Neural cell (in vitro differentiated cells): Measurements from ENCODE around the gene FLYWCH1. TPM values are rescaled to one million over a fixed set of nuclear protein-coding genes. Genes with fewer than 3 reads are reported as not detected.

Experiments used
- H2AFZ ChIP-seq: fragments of 200-600, 300-800 bp; sonication (generic), shearing (Covaris generic); 2 replicates; pipeline ENCODE4 v1.6.0; 2014; ENCODE audit warnings: low read depth, mild to moderate bottlenecking, antibody characterized with exemption, low read length, moderate library complexity
- H3F3A ChIP-seq: fragments of 200-600 bp; shearing (Covaris generic); 2 replicates; pipeline ENCODE4 v1.6.1; 2016; ENCODE audit warnings: mild to moderate bottlenecking, moderate library complexity, mixed read lengths, antibody characterized with exemption, low read length; ENCODE audit not compliant: insufficient read depth, poor library complexity, severe bottlenecking
- H3K27ac ChIP-seq: fragments of 200-600, 300-800 bp; sonication (generic), shearing (Covaris generic); 2 replicates; pipeline ENCODE4 v1.5.1; 2014; ENCODE audit warnings: mild to moderate bottlenecking, low read length, moderate library complexity
- H3K27me3 ChIP-seq: fragments of 300-800, 200-600 bp; sonication (generic), shearing (Covaris generic); 2 replicates; pipeline ENCODE4 v1.6.0; 2014; ENCODE audit warnings: mild to moderate bottlenecking, low read depth, low read length, moderate library complexity; ENCODE audit not compliant: insufficient read depth
- H3K36me3 ChIP-seq: fragments of 300-800, 200-600 bp; sonication (generic), shearing (Covaris generic); 2 replicates; pipeline ENCODE4 v1.5.1; 2014; ENCODE audit warnings: mild to moderate bottlenecking, antibody characterized with exemption, low read length, moderate library complexity; ENCODE audit not compliant: insufficient read depth
- H3K4me2 ChIP-seq: fragments of 300-800, 200-600 bp; sonication (generic), shearing (Covaris generic); 2 replicates; pipeline ENCODE4 v1.6.0; 2014; ENCODE audit warnings: mild to moderate bottlenecking, low read length
- H3K4me3 ChIP-seq: fragments of 300-800, 200-600 bp; sonication (generic), shearing (Covaris generic); 2 replicates; pipeline ENCODE4 v1.5.1; 2014; ENCODE audit warnings: mild to moderate bottlenecking, low read length, moderate library complexity
- H3K79me2 ChIP-seq: fragments of 200-600 bp; shearing (Covaris generic); replicated peaks from 2 replicates; pipeline ENCODE4 v1.6.0; 2014; ENCODE audit warnings: mild to moderate bottlenecking, low read length, moderate library complexity; ENCODE audit not compliant: insufficient read depth
- H3K9ac ChIP-seq: fragments of 300-800, 200-600 bp; sonication (generic), shearing (Covaris generic); 2 replicates; pipeline ENCODE4 v1.6.1; 2016; ENCODE audit warnings: mild to moderate bottlenecking, low read length, mixed read lengths
- H3K9me2 ChIP-seq: fragments of 200-600 bp; shearing (Covaris generic); 2 replicates; pipeline ENCODE4 v1.6.1; 2016; ENCODE audit warnings: mild to moderate bottlenecking, low read length, mixed read lengths; ENCODE audit not compliant: insufficient read depth
- H3K9me3 ChIP-seq: fragments of 200-600, 300-800 bp; sonication (generic), shearing (Covaris generic); 2 replicates; pipeline ENCODE4 v1.6.1; 2016; ENCODE audit warnings: mild to moderate bottlenecking, mixed run types, low read length, moderate library complexity, mixed read lengths
- H4K20me1 ChIP-seq: fragments of 200-600 bp; shearing (Covaris generic); 2 replicates; pipeline ENCODE4 v1.6.1; 2016; ENCODE audit warnings: mild to moderate bottlenecking, mixed run types; ENCODE audit not compliant: insufficient read depth
- EP300 ChIP-seq: fragments of 450-650 bp; conservative IDR thresholded peaks from 2 replicates; pipeline ENCODE4 v1.6.1; 2014; ENCODE audit warnings: antibody characterized with exemption, mild to moderate bottlenecking, moderate library complexity; ENCODE audit not compliant: poor library complexity, severe bottlenecking
- EZH2 ChIP-seq: fragments of 200-600, 300-800 bp; shearing (Covaris generic), sonication (generic); IDR thresholded peaks from 2 replicates; pipeline ENCODE4 v1.6.1; 2014; ENCODE audit warnings: antibody characterized with exemption, low read length, borderline replicate concordance, mild to moderate bottlenecking; ENCODE audit not compliant: insufficient read depth, poor library complexity, severe bottlenecking
- MXI1 ChIP-seq: fragments of 450-650 bp; conservative IDR thresholded peaks from 2 replicates; pipeline ENCODE4 v1.6.1; 2014; ENCODE audit warnings: antibody characterized with exemption, mild to moderate bottlenecking; ENCODE audit not compliant: poor library complexity, severe bottlenecking
- POLR2AphosphoS5 ChIP-seq: IDR thresholded peaks from 2 replicates; pipeline ENCODE4 v1.6.1; 2012
- RAD21 ChIP-seq: fragments of 450-650 bp; conservative IDR thresholded peaks from 2 replicates; pipeline ENCODE4 v1.6.1; 2014; ENCODE audit warnings: antibody characterized with exemption, mild to moderate bottlenecking, moderate library complexity
- REST ChIP-seq: IDR thresholded peaks from 2 replicates; pipeline ENCODE4 v1.6.1; 2012; ENCODE audit warnings: borderline replicate concordance
- SMC3 ChIP-seq: fragments of 450-650 bp; conservative IDR thresholded peaks from 2 replicates; pipeline ENCODE4 v1.6.1; 2014; ENCODE audit warnings: antibody characterized with exemption, mild to moderate bottlenecking, moderate library complexity; ENCODE audit not compliant: poor library complexity
- TAF1 ChIP-seq: IDR thresholded peaks from 2 replicates; pipeline ENCODE4 v1.6.1; 2012; ENCODE audit warnings: low read depth
- polyA plus RNA-seq: library from polyadenylated mRNA; depleted of rRNA; stranded (reverse); fragments of >200 nt; gene quantifications from 2 replicates; pipeline ENCODE4 v1.2.3, GENCODE V29; 2014
- TF ChIP-seq, protein P1 (sequence below): fragments of 450-650 bp; IDR thresholded peaks from 2 replicates; pipeline ENCODE4 v1.5.1; 2014; ENCODE audit warnings: antibody characterized with exemption, mild to moderate bottlenecking, moderate library complexity; ENCODE audit not compliant: poor library complexity, severe bottlenecking

The FLYWCH1 gene
- polyA plus RNA-seq, 1 donor from 2014 or later, result 33.0 TPM

GRCh38 chr16:2900526-2901075 lies 11.1 kb upstream of the FLYWCH1 start:
- TF ChIP-seq EP300 (no peak), RAD21 (no peak), REST (no peak), EZH2 (no peak), MXI1 (no peak)
- H3K27ac ChIP-seq, result no peak overlapping the region
- H3F3A ChIP-seq, result no peaks in the 10 kb centered on the region
- H2AFZ ChIP-seq, result no peak overlapping the region
- no peaks in the 10 kb centered on the region for H4K20me1 ChIP-seq
- H3K9ac ChIP-seq, result no peak overlapping the region
- no peaks in the 10 kb centered on the region for H3K9me2 ChIP-seq
- no peaks in the 10 kb centered on the region for H3K27me3 ChIP-seq
- H3K4me2 ChIP-seq, result no peak overlapping the region
- H3K9me3 ChIP-seq, result no peaks in the 10 kb centered on the region
- H3K36me3 ChIP-seq, result no peaks in the 10 kb centered on the region
- no peaks in the 10 kb centered on the region for H3K79me2 ChIP-seq
- no peak overlapping the region for H3K4me3 ChIP-seq

DNA sequence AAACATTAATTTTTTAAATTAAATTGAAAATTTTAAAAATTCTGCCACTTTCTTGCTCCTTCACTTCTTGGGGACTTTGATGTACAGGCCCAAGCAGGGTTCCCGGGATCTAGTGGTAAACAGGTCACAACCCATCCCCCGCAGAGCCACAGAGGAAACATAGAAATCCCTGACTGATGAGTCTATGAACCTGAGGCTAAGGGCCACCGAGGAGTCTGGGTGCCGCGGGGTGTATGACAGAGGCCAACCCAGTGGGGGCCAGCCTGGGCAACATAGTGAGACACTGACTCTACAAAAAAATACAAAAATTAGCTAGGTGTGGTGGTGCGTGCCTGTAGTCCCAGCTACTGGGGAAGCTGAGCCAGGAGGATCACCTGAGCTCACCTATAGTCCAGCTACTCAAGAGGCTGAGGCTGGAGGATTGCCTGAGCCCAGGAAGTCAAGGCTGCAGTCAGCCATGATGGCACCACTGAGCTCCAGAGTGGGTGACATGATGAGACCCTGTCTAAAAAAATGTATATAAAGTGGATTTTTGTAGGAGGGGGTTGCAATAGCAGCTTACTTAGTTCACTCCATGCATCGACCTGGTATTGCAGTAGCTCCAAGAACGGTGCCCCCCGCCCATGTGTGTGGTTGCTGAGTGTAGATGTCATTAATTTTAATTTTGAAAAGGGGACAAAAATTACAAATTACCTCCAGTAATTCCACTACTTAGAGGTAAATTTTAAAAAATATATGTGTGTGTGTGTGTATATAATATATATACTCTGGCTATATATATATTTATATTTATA lies 9.2 kb upstream of the FLYWCH1 start:
- no peak overlapping the region for H3K27ac ChIP-seq
- no peak overlapping the region for H3K4me2 ChIP-seq
- H3F3A ChIP-seq, result no peaks in the 10 kb centered on the region
- TF ChIP-seq, protein P1, sequence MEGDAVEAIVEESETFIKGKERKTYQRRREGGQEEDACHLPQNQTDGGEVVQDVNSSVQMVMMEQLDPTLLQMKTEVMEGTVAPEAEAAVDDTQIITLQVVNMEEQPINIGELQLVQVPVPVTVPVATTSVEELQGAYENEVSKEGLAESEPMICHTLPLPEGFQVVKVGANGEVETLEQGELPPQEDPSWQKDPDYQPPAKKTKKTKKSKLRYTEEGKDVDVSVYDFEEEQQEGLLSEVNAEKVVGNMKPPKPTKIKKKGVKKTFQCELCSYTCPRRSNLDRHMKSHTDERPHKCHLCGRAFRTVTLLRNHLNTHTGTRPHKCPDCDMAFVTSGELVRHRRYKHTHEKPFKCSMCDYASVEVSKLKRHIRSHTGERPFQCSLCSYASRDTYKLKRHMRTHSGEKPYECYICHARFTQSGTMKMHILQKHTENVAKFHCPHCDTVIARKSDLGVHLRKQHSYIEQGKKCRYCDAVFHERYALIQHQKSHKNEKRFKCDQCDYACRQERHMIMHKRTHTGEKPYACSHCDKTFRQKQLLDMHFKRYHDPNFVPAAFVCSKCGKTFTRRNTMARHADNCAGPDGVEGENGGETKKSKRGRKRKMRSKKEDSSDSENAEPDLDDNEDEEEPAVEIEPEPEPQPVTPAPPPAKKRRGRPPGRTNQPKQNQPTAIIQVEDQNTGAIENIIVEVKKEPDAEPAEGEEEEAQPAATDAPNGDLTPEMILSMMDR, result no peak
- TF ChIP-seq EZH2 (no peak), REST (no peak), POLR2AphosphoS5 (no peak), RAD21 (no peak), SMC3 (no peak), EP300 (no peak), MXI1 (no peak), TAF1 (no peak)
- no peak overlapping the region for H2AFZ ChIP-seq
- H3K9ac ChIP-seq, result no peak overlapping the region
- H3K36me3 ChIP-seq, result no peaks in the 10 kb centered on the region
- no peaks in the 10 kb centered on the region for H3K9me3 ChIP-seq
- H3K79me2 ChIP-seq, result no peaks in the 10 kb centered on the region
- H3K27me3 ChIP-seq, result no peaks in the 10 kb centered on the region
- H3K9me2 ChIP-seq, result no peaks in the 10 kb centered on the region
- H4K20me1 ChIP-seq, result no peaks in the 10 kb centered on the region
- no peak overlapping the region for H3K4me3 ChIP-seq
